ENCODE data around the gene ZNF532. TPM values are rescaled to one million over a fixed set of nuclear protein-coding genes. Genes with fewer than 3 reads are reported as not detected.
A peak's percentile ranks its signal among the peaks of the same experiment; 100 is the strongest.

ZNF532 gene
- total RNA-seq, 8 experiments from 2014 or later, result 28.6 to 161 (median 137) TPM

DNA sequence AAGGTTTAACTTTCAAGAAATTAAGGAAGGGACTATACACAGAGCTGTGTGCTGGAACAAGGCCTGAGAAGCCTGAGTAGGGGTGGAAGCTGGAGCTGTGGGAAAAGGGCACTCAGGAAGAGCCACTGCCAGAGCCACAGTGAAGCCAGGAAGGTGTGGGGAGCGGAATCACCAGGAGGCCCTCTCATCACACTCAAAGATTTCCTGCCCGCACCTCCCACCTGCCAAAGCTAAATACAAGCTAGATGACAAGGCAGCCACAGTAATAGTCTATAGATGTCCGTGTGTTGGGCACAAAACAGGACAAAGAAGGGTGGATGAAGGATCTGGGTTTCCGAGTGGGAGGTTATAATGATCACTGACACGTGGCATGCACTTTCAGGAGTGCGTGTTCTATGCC, 126.0 kb downstream of the ZNF532 start:
- Histone ChIP-seq H3K4me3 (no peak overlapping the region), H3K4me1 (replicated peaks in 1 of 2) (peaks cover under 1% of the 10 kb centered on the region in 2 donors), H3K27ac (no peak overlapping the region)
- peak in 1 of 8 experiments; percentile 19 for ATAC-seq (replicated peaks in 6 of 8)
- 77 to 100% (median 93%) methylated on average over 1 to 6 of the region's 6 CpGs; no CpG with 5 or more reads in 4 of the 10 experiments for WGBS, 10 experiments
- in situ Hi-C loops (cut with MboI; ENCODE audit: low pct_unique_long_range_greater_than_20kb in 2 of 9, low sequenced_read_pairs in 9 of 9, unreplicated experiment in 9 of 9), result no loop called here

DNA sequence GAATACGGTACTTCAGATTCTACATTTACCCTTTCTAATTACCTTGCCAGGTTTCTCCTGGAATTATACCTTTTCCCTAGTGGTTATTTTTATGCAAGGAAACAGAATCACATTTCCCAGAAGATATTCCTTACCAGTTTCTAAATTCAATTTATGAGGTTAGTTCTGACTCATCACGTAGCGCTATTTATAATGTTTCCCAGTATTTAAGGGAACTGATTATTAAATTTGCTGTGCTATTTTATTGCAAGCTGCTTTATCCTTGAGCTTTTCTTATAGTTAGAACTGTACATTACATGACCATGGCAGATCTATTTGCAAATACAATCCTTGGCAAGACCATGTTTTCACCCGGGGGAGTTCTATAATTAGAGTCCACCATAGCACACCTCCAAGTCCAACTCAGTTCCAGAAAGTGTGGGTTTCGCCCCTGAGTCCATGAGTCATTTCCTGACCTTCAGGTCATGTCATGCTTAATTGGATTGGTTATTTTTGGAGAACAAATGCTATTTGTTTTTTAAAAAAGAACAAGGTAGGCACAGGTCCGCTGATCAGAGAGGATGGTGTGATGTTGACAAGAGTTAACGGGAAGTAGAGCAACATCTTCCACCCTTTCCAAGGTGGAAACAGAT, 126.6 kb downstream of the ZNF532 start:
- Histone ChIP-seq H3K4me1 (replicated peaks in 1 of 2) (peaks cover 3 to 6% of the 10 kb centered on the region in 2 donors), H3K4me3 (no peak overlapping the region), H3K27ac (no peak overlapping the region)
- 75 to 100% (median 87%) methylated on average over 3 to 7 of the region's 7 CpGs; no CpG with 5 or more reads in 2 of the 10 experiments for WGBS, 10 experiments
- in situ Hi-C loops (cut with MboI; ENCODE audit: low pct_unique_long_range_greater_than_20kb in 2 of 9, low sequenced_read_pairs in 9 of 9, unreplicated experiment in 9 of 9), result no loop called here
- peak in 5 of 8 experiments; percentile 26 to 53 (median 51) for ATAC-seq (replicated peaks in 6 of 8)

- peaks cover 10 to 12% of the 10 kb centered on the region in 2 donors for H3K4me1 ChIP-seq (replicated peaks in 1 of 2)
- ATAC-seq (replicated peaks in 6 of 8), result no peak
- in situ Hi-C loops (cut with MboI; ENCODE audit: low pct_unique_long_range_greater_than_20kb in 2 of 9, low sequenced_read_pairs in 9 of 9, unreplicated experiment in 9 of 9), result no loop called here
- 54 to 85% (median 76%) methylated on average over 4 to 12 of the region's 16 CpGs for WGBS, 10 experiments
- H3K4me3 ChIP-seq, result no peak overlapping the region
- no peak overlapping the region for H3K27ac ChIP-seq
Observed at GRCh38 chr18:58992301-58993231, 127.9 kb downstream of the ZNF532 start.

DNA sequence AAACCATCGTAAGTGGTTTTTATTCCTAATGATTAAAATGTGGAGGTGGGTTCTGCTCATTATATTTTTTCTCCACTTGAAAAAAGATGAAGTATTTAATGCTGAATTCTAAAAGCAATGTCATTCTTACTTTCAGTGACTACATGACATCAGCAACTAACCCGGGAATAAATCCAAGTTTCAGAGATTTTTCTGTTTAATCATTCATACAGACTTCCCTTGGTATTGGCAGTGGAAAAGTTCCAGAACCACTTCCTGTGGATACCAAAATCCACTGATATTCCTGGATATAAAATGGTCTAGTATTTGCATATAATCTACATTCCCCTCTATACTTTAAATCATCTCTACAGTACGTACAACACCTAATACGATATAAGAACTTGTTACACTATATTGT, 128.6 kb downstream of the ZNF532 start:
- 38 to 100% (median 79%) methylated on average over 2 to 4 of the region's 4 CpGs for WGBS, 10 experiments
- H3K4me3 ChIP-seq, result no peak overlapping the region
- H3K27ac ChIP-seq, result no peak overlapping the region
- ATAC-seq (replicated peaks in 6 of 8), result no peak
- H3K4me1 ChIP-seq (replicated peaks in 1 of 2), result peaks cover 11 to 16% of the 10 kb centered on the region in 2 donors
- in situ Hi-C loops (cut with MboI; ENCODE audit: low pct_unique_long_range_greater_than_20kb in 2 of 9, low sequenced_read_pairs in 9 of 9, unreplicated experiment in 9 of 9), result no loop called here

- 31 to 100% (median 90%) methylated on average over 1 to 3 of the region's 5 CpGs; no CpG with 5 or more reads in 2 of the 10 experiments for WGBS, 10 experiments
- in situ Hi-C loops (cut with MboI; ENCODE audit: low pct_unique_long_range_greater_than_20kb in 2 of 9, low sequenced_read_pairs in 9 of 9, unreplicated experiment in 9 of 9), result no loop called here
- H3K4me1 ChIP-seq (replicated peaks in 1 of 2), result peaks cover 17 to 19% of the 10 kb centered on the region in 2 donors
Observed at GRCh38 chr18:58995663-58996062, 131.0 kb downstream of the ZNF532 start.

DNA sequence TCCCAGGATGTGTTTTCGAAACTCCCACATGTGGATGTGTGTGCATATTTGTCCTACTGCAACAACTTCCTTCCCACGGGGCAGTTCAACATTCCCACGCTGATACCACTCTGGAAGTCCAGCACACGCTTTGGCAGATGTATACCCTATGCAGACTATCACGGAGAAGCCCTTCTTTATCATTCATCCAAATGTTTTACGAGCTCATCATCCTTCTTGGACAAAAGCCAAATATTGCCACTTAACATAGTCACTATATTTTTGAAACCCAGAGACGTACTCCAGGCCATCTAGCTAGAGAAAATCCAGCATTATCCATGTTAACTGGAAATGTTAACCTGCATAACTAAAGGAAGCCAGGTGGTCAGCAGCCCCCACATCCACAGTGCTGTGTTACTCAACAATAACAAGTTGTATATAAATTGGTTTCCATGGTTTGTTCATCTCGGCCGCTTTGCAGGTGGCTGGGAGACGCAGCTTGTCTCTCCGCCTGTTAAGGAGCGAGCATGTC, 131.5 kb downstream of the ZNF532 start:
- ATAC-seq (replicated peaks in 6 of 8), result peak in 6 of 8 experiments; percentile 11 to 90 (median 78)
- Histone ChIP-seq H3K27ac (peak overlapping the region; percentile 30 to 69), H3K4me1 (replicated peaks in 1 of 2) (peaks cover 19 to 20% of the 10 kb centered on the region in 2 donors), H3K4me3 (no peak overlapping the region)
- WGBS, 10 experiments, result 15 to 79% (median 43%) methylated on average over 1 to 12 of the region's 12 CpGs; no CpG with 5 or more reads in 1 of the 10 experiments
- in situ Hi-C loops (cut with MboI; ENCODE audit: low pct_unique_long_range_greater_than_20kb in 2 of 9, low sequenced_read_pairs in 9 of 9, unreplicated experiment in 9 of 9), result no loop called here

More at GRCh38 chr18:58995663-58996062, 131.0 kb downstream of the ZNF532 start:
- ATAC-seq (replicated peaks in 6 of 8), result no peak
- H3K4me3 ChIP-seq, result no peak overlapping the region
- peak overlapping the region; percentile 29 to 35 for H3K27ac ChIP-seq

GRCh38 chr18:58996696-58997095, 132.0 kb downstream of the ZNF532 start:
- peak overlapping the region; percentile 44 to 69 for H3K27ac ChIP-seq
- in situ Hi-C loops (cut with MboI; ENCODE audit: low pct_unique_long_range_greater_than_20kb in 2 of 9, low sequenced_read_pairs in 9 of 9, unreplicated experiment in 9 of 9), result no loop called here
- 24 to 91% (median 57%) methylated on average over 2 to 6 of the region's 7 CpGs; no CpG with 5 or more reads in 2 of the 10 experiments for WGBS, 10 experiments
- H3K4me3 ChIP-seq, result no peak overlapping the region
- H3K4me1 ChIP-seq (replicated peaks in 1 of 2), result peaks cover 19 to 25% of the 10 kb centered on the region in 2 donors
- peak in 5 of 8 experiments; percentile 45 to 59 (median 57) for ATAC-seq (replicated peaks in 6 of 8)

DNA sequence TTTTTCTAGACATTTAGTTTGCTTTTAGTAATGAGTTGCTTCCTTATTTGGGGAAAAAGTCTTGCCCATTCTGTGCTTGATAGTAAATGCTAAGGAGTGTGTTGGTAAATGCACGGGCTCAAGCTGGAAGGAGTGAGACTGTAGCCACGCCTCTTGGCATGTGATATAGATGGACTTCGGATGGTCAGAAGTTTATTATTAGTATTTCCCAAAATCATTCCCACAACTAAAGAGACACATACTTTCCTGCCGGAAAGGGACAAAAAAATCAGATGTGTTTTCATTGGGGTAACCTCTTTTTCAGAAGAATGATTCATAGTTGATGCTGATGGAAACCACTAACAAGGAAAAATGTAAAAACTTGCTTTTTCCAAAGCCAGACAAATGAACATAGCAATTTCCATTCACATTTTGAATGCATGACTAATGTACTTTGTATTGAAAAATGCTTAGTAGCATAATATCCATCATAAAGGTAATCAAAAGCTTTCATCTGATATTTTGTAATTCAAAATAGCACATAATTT, 133.2 kb downstream of the ZNF532 start:
- ATAC-seq (replicated peaks in 6 of 8), result peak in 3 of 8 experiments; percentile 81 to 87 (median 83)
- Histone ChIP-seq H3K27ac (no peak overlapping the region), H3K4me3 (no peak overlapping the region), H3K4me1 (replicated peaks in 1 of 2) (peaks cover 19 to 27% of the 10 kb centered on the region in 2 donors)
- in situ Hi-C loops (cut with MboI; ENCODE audit: low pct_unique_long_range_greater_than_20kb in 2 of 9, low sequenced_read_pairs in 9 of 9, unreplicated experiment in 9 of 9), result no loop called here
- WGBS, 10 experiments, result 0 to 100% (median 41%) methylated on average over 1 to 4 of the region's 4 CpGs; no CpG with 5 or more reads in 2 of the 10 experiments

DNA sequence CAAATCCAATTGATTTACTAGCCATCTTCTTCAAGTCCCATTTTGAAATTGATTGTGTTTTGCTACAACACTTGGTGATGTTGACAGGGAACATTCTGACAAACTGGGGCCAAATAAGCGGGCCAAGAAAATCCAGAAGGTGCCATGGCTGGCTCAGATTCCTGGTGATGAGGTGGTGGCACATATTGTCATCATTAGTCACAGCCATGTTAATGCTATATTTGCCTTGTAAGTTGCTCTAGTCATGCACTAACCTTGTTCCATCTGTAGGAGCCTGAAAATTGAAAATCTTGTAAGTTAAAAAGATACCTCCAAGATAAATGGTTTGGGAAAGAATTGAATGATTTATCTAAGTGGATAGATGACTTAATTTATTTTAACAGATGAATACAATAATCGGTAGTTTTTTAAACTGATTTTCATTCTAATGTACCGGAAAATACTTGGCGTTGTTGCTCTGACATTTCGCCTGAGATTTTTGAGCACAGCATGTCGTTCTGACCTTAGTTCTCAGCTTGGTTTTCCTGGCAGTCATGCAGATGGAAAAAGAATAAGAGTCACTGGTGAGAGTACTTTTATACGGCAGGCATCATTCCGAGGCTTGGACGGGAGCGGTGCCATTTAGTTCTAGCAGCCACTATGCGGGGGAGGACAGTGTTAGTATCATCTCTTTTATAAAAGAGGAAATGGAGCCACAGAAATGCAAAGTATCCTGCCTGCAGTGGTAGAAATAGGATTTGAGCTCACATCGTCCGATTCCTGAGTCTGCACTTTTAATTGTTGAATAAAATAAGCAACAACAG, 133.9 kb downstream of the ZNF532 start:
- Histone ChIP-seq H3K4me1 (replicated peaks in 1 of 2) (peaks cover 19 to 27% of the 10 kb centered on the region in 2 donors), H3K4me3 (no peak overlapping the region), H3K27ac (no peak overlapping the region)
- ATAC-seq (replicated peaks in 6 of 8), result peak in 5 of 8 experiments; percentile 37 to 65 (median 57)
- in situ Hi-C loops (cut with MboI; ENCODE audit: low pct_unique_long_range_greater_than_20kb in 2 of 9, low sequenced_read_pairs in 9 of 9, unreplicated experiment in 9 of 9), result no loop called here
- 1 to 81% (median 57%) methylated on average over 6 to 13 of the region's 13 CpGs; no CpG with 5 or more reads in 1 of the 10 experiments for WGBS, 10 experiments

DNA sequence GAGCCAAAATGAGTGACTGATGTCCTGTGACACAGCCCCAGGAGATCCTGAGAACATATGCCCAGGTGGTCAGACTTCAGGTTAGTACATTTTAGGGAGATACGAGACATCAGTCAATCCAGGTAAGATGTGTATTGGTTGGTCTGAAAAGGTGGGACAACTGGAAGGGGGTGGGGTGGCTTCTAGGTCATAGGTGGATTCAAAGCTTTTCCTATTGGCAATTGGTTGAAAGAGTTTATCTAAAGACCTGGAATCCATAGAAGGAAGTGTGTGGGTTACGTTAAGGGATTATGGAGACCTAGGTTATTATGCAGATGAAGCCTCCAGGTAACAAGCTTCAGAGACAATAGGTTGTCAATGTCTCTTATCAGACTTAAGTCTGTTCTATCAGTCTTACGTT, 136.5 kb downstream of the ZNF532 start:
- no peak for ATAC-seq (replicated peaks in 6 of 8)
- H3K4me3 ChIP-seq, result no peak overlapping the region
- in situ Hi-C loops (cut with MboI; ENCODE audit: low pct_unique_long_range_greater_than_20kb in 2 of 9, low sequenced_read_pairs in 9 of 9, unreplicated experiment in 9 of 9), result no loop called here
- no peak overlapping the region for H3K27ac ChIP-seq
- WGBS, 10 experiments, result 80 to 100% (median 85%) methylated on average over 1 to 3 of the region's 3 CpGs; no CpG with 5 or more reads in 4 of the 10 experiments
- peaks cover 14 to 23% of the 10 kb centered on the region in 2 donors for H3K4me1 ChIP-seq (replicated peaks in 1 of 2)

- ATAC-seq (replicated peaks in 6 of 8), result no peak
- 14 to 94% (median 50%) methylated on average over 1 to 3 of the region's 3 CpGs; no CpG with 5 or more reads in 1 of the 10 experiments for WGBS, 10 experiments
- in situ Hi-C loops (cut with MboI; ENCODE audit: low pct_unique_long_range_greater_than_20kb in 2 of 9, low sequenced_read_pairs in 9 of 9, unreplicated experiment in 9 of 9), result no loop called here
- H3K4me3 ChIP-seq, result no peak overlapping the region
- peaks cover 8 to 21% of the 10 kb centered on the region in 2 donors for H3K4me1 ChIP-seq (replicated peaks in 1 of 2)
- H3K27ac ChIP-seq, result no peak overlapping the region
Observed at GRCh38 chr18:59001721-59002120, 137.0 kb downstream of the ZNF532 start.

DNA sequence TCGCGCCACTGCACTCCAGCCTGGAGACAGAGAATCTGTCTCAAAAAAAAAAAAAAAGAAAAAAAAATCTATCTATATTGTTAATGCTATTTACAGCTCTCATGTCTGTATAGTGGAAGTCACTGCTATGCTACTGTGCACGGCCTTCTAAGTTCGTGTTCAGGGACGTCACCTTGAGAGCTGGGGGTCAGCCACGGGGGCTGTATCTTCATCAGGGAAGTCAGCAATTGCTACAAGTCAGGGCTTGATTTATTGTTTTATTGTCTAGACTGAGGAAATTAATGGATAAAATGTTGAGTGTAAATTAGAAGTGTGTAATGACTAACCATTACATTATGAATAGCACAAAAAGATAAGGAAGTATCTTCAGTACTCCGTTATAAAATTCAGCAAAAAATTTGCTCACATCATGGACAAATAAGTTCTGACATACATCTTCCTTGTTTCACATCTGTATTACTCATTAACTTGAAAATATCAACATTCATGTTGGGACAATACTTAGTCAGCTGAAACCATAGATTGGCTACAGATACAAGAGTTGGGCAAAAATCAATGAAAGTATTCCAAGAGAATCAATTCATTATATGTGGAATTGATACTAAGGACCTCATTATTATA, 138.4 kb downstream of the ZNF532 start:
- no peak overlapping the region for H3K27ac ChIP-seq
- H3K4me1 ChIP-seq (replicated peaks in 1 of 2), result peaks cover 4 to 17% of the 10 kb centered on the region in 2 donors
- WGBS, 10 experiments, result 79 to 100% (median 92%) methylated on average over 1 to 7 of the region's 7 CpGs; no CpG with 5 or more reads in 3 of the 10 experiments
- no peak for ATAC-seq (replicated peaks in 6 of 8)
- in situ Hi-C loops (cut with MboI; ENCODE audit: low pct_unique_long_range_greater_than_20kb in 2 of 9, low sequenced_read_pairs in 9 of 9, unreplicated experiment in 9 of 9), result no loop called here
- no peak overlapping the region for H3K4me3 ChIP-seq

Data from motor neuron (in vitro differentiated cells).